Activated CD8-positive, alpha-beta T cell treated with anti-CD3 and anti-CD28 coated beads for 36 hours (primary cell): ENCODE results near the gene WDR5. TPM values are rescaled to one million over a fixed set of nuclear protein-coding genes. Genes with fewer than 3 reads are reported as not detected.

Source experiments
- ATAC-seq: fragments of 200-7000 bp; cut with Tn5 transposase; one replicate; pipeline ENCODE4 v1.10.0; 2021; ENCODE audit warnings: mild to moderate bottlenecking, moderate library complexity
- CTCF ChIA-PET: fragments of 350-600 bp; sonication (Branson Sonifier 250); formaldehyde crosslinking; loops from one replicate; lab custom pipeline; 2021; ENCODE audit warnings: antibody characterized with exemption; lab: Charles Lee
- POLR2A ChIA-PET: fragments of 350-600 bp; sonication (Branson Sonifier 250); formaldehyde crosslinking; loops from one replicate; lab custom pipeline; 2021; ENCODE audit warnings: antibody characterized with exemption; lab: Charles Lee
- DNase-seq: peaks from one replicate; pipeline ENCODE4 v3.0.0-alpha.2; 2020
- H3K27ac Mint-ChIP-seq: one replicate; pipeline ENCODE4 v1.8.0; 2021; ENCODE audit warnings: mild to moderate bottlenecking, mixed read lengths
- H3K27me3 Mint-ChIP-seq: one replicate; pipeline ENCODE4 v1.8.0; 2021; ENCODE audit warnings: mixed read lengths
- H3K36me3 Mint-ChIP-seq: one replicate; pipeline ENCODE4 v1.8.0; 2021; ENCODE audit warnings: low read depth, mixed read lengths
- H3K4me1 Mint-ChIP-seq: one replicate; pipeline ENCODE4 v1.8.0; 2021; ENCODE audit warnings: low read depth, mixed read lengths
- H3K4me3 Mint-ChIP-seq: one replicate; pipeline ENCODE4 v1.8.0; 2021; ENCODE audit warnings: mild to moderate bottlenecking, moderate library complexity, mixed read lengths
- H3K9me3 Mint-ChIP-seq: one replicate; pipeline ENCODE4 v1.8.0; 2021; ENCODE audit warnings: mixed read lengths
- CTCF ChIP-seq: fragments of 200-600 bp; IDR thresholded peaks from one replicate; pipeline ENCODE4 v1.8.0; 2022; ENCODE audit warnings: antibody characterized with exemption, mild to moderate bottlenecking
- intact Hi-C: fragments of 100-400 bp; cut with micrococcal nuclease; formaldehyde crosslinking; loops from one replicate; pipeline ENCODE4 v1.10.0; 2022
- total RNA-seq, 2 experiments: library from RNA; stranded (reverse); gene quantifications; one replicate each; pipeline ENCODE4 v1.2.3, GENCODE V29; 2021

The WDR5 gene
- total RNA-seq, 2 experiments from 2014 or later = 50.9 to 53.3 TPM

- Mint-ChIP-seq H3K4me3 (no peak overlapping the region), H3K27ac (no peak overlapping the region), H3K27me3 (no peaks in the 10 kb centered on the region), H3K36me3 (no peaks in the 10 kb centered on the region), H3K4me1 (no peaks in the 10 kb centered on the region), H3K9me3 (no peaks in the 10 kb centered on the region)
- ChIA-PET POLR2A (interaction anchor here (1.3 kb wide), 1 partner anchor 16 kb away, joined by 5 read pairs; no protein-coding TSS in a partner anchor), CTCF (interaction anchor here (0.9 to 1.5 kb wide), 5 partner anchors 12 to 275 kb away, joined by 3 to 5 read pairs (median 3); no protein-coding TSS in a partner anchor)
- no peak for TF ChIP-seq CTCF
- DNase-seq (no peak), ATAC-seq (no peak)
- intact Hi-C loops = loop anchor here (5.0 kb wide), 1 partner anchor 268 kb away; no protein-coding TSS in a partner anchor
Measured at GRCh38 chr9:134174526-134175290, 38.8 kb downstream of the WDR5 start.

GRCh38 chr9:134175291-134175807, 39.5 kb downstream of the WDR5 start:
- Mint-ChIP-seq H3K4me1 (no peaks in the 10 kb centered on the region), H3K27me3 (no peaks in the 10 kb centered on the region), H3K27ac (no peak overlapping the region), H3K4me3 (no peak overlapping the region), H3K36me3 (no peaks in the 10 kb centered on the region), H3K9me3 (no peaks in the 10 kb centered on the region)
- no peak for DNase-seq
- no peak for ATAC-seq
- POLR2A ChIA-PET = interaction anchor here (1.3 kb wide), 1 partner anchor 15 kb away, joined by 5 read pairs; no protein-coding TSS in a partner anchor
- TF ChIP-seq CTCF = no peak
- CTCF ChIA-PET = interaction anchor here (1.1 to 1.5 kb wide), 3 partner anchors 12 to 268 kb away, joined by 3 to 5 read pairs (median 3); no protein-coding TSS in a partner anchor
- intact Hi-C loops = no loop called here

GRCh38 chr9:134175808-134176598, 40.1 kb downstream of the WDR5 start:
- H3K4me3 Mint-ChIP-seq = no peak overlapping the region
- H3K27ac Mint-ChIP-seq = no peak overlapping the region
- peaks cover 5% of the 10 kb centered on the region for H3K4me1 Mint-ChIP-seq
- no peak for DNase-seq
- TF ChIP-seq CTCF = no peak
- CTCF ChIA-PET = interaction anchor here (1.5 kb wide), 1 partner anchor 13 kb away, joined by 3 read pairs; no protein-coding TSS in a partner anchor
- intact Hi-C loops = no loop called here
- H3K9me3 Mint-ChIP-seq = no peaks in the 10 kb centered on the region
- no peaks in the 10 kb centered on the region for H3K36me3 Mint-ChIP-seq
- POLR2A ChIA-PET = no interaction called here
- no peaks in the 10 kb centered on the region for H3K27me3 Mint-ChIP-seq
- ATAC-seq = no peak

GRCh38 chr9:134176599-134176968, 40.7 kb downstream of the WDR5 start:
- DNase-seq (no peak), ATAC-seq (no peak)
- TF ChIP-seq CTCF = no peak
- Mint-ChIP-seq H3K27me3 (no peaks in the 10 kb centered on the region), H3K4me1 (peaks cover 7% of the 10 kb centered on the region), H3K36me3 (no peaks in the 10 kb centered on the region), H3K27ac (no peak overlapping the region), H3K4me3 (no peak overlapping the region), H3K9me3 (no peaks in the 10 kb centered on the region)
- CTCF ChIA-PET = no interaction called here
- POLR2A ChIA-PET = no interaction called here
- intact Hi-C loops = no loop called here
